Dedifferentiated amniotic fluid mesenchymal stem cell (primary cell): ENCODE data around the gene ZNF362.

ENCODE experiments used
- DNase-seq: peaks from one replicate; pipeline ENCODE4 v3.0.0-alpha.2; 2016; ENCODE audit errors: extremely low spot score

The ZNF362 gene

DNA sequence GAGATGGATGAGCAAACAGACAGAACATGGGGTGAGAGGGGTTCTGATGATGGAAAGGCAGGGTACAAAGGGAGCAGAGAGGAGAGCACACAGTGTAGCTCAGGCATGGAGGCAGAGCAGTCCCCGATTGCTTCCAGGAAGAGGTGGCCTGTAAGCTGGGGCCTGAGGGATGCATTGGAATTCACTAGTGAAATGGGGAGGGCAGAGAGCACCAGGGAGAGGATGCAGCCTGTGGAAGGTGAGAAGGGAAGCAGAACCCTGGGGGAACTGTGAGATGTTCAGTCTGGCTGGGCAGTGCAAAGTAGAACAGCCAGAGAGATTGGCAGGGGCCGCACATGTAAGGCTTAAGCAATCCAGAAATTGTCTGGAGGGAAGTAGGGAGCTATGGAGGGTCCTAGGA lies 12.2 kb downstream of the ZNF362 start:
- no peak for DNase-seq

GRCh38 chr1:33268927-33269610 lies 12.8 kb downstream of the ZNF362 start:
- DNase-seq, result no peak

DNA sequence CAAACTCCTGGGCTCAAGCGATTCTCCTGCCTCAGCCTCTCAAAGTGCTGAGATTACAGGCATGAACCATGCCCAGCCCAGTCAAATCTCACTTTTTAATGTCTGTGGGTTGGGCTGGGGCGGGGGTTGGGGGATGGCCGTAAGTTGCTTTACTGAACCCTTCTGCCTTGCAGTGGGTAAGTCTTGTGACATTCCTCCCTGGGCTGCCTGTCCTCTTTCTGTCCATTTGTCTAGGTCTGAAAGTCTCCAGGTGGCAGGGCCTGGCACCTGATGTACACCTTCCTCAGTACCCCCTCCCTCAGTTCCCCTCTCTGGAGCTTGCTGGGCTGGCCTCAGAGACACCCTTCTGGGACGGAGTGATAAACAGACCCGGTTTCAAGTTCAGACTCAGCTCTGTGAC lies 13.3 kb downstream of the ZNF362 start:
- DNase-seq, result no peak

DNA sequence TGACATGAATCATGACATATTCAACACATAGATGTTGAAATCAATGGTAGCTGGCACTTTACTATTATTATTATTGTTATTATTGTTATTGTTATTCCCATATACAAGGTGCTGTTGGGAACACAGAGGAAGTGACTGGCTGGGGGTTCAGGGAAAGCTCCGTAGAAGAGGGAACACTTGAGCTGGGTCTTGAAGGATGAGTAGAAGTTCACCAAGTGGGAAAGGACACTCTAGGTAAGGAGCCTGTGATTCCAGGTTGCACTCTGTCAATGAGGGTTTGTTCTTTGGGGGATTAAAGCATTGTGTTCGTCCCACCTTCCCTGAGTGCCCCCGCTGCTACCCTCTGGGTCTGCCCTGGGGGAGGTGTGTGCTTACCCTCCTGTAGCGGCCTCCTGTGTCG lies 14.1 kb downstream of the ZNF362 start:
- DNase-seq, result no peak

GRCh38 chr1:33270808-33271465 lies 14.6 kb downstream of the ZNF362 start:
- DNase-seq, result no peak

- DNase-seq, result no peak
These were observed 15.6 kb downstream of the ZNF362 start for GRCh38 chr1:33271666-33272505.

DNA sequence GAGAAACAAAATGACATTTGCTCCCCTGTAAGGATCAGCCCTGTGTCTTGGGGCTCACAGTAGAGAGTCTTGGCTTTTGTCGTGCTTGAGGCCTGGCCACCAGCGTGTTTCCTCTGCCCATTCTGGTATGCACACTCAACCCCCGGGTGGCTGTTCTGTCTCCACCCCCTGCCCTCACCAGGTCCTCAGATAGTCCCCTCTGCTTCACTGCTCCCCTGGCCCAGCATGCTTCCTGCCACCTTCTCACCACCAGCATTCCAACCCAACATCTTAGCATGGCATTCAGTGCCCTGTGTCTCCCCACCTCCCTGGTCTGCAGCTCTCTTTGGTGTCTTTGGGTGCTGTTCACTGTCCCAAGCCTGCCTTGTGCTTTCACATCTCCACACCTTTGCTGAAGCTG lies 16.2 kb downstream of the ZNF362 start:
- no peak for DNase-seq

DNA sequence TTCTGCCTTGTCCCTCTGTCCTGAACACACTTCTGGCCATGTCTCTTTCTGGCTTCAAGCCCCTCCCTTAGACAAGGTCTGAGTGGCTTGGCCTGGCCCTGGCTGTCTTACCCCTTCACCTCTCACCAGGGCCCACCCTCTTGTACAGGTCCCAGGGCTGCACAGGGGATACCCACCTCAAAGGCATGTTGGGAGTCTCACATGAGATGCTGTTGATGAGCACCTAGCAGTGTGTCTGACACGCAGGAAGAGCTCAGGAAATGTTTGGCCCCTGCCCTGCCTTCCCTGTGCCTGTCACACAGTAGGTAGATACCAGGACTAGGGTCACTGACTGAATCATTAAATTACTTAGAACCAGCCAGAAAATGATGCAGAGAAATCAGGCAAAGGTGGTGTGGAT lies 16.6 kb downstream of the ZNF362 start:
- no peak for DNase-seq

DNA sequence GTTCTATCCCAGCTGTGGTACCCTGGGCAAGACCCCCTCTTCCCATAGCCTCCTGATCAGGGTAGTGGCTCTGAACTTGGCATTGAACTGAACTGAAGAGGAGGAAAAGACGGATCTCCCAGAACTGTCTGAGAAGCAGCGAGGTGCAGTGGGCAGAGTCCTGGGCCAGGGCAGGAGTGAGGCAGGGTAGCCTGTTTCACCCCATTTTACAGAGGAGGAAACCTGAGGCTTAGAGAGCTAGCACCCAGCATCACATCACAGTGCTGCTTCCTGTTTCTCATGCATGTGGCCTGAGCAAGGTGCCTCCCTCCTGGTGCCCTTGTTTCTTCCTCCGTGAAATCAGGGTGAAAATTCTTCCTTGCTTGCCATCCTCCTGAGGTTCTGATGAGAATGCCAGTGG lies 17.1 kb downstream of the ZNF362 start:
- no peak for DNase-seq

GRCh38 chr1:33273961-33274371 lies 17.7 kb downstream of the ZNF362 start:
- no peak for DNase-seq

- DNase-seq, result no peak
These were observed 18.2 kb downstream of the ZNF362 start for GRCh38 chr1:33274446-33274845.

DNA sequence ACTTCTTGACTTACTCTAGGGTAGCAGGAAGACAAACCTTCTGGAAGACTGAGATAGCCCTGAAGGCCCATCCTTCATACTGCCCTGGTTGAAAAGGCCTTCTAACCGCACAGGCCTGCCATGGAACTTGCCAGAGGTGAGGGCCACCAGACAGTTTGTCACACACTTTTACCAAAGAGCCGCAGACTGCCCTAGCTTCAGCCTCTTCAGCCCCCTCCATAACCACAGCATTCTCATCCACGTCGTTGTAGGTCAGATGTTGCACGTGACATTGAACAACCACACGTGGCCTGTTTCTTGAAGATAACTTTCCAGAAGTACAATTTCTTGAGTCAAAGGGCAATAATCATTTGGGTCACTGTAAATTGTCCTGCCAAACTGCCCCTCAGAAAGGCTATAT lies 18.9 kb downstream of the ZNF362 start:
- DNase-seq, result no peak

- DNase-seq, result no peak
These were observed 19.6 kb downstream of the ZNF362 start for GRCh38 chr1:33275706-33276572.

DNA sequence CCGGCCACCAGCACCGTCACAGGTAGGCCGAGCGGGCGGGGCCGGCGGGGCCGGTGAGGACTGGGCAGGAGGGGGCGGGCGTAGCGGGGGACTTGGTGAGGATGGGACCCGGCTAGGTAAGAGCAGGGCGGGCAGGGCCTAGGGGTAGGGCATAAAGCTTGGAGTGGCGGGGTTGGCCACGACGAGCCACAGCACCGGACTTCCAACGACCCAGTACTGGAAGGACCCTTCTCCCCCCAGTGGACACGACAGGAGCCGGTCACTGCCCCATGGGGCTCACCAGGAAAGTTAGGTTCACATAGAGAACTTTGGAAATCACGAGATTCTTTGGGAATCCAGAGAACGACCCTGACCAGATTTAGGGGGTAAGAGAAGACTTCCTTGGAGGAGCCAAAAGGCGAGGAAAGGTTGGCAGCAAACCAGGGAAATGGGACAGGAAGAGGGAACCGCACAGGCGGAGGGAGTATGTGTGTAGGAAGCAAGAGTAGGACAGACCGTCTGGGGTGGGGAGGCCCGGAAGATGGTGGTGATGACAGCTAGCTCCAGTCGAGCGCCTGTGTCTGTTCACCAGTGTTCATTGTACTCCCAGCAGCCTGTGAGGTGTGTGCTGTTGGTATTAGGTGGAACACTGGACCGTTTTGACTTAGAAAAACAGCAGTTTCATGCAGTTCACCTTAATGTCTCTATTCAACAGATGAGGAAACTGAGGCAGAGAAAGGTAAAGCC lies 20.4 kb downstream of the ZNF362 start:
- DNase-seq, result no peak

- DNase-seq, result no peak
These were observed 21.3 kb downstream of the ZNF362 start for GRCh38 chr1:33277488-33278084.

GRCh38 chr1:33280091-33280661 lies 23.9 kb downstream of the ZNF362 start:
- DNase-seq, result no peak

DNA sequence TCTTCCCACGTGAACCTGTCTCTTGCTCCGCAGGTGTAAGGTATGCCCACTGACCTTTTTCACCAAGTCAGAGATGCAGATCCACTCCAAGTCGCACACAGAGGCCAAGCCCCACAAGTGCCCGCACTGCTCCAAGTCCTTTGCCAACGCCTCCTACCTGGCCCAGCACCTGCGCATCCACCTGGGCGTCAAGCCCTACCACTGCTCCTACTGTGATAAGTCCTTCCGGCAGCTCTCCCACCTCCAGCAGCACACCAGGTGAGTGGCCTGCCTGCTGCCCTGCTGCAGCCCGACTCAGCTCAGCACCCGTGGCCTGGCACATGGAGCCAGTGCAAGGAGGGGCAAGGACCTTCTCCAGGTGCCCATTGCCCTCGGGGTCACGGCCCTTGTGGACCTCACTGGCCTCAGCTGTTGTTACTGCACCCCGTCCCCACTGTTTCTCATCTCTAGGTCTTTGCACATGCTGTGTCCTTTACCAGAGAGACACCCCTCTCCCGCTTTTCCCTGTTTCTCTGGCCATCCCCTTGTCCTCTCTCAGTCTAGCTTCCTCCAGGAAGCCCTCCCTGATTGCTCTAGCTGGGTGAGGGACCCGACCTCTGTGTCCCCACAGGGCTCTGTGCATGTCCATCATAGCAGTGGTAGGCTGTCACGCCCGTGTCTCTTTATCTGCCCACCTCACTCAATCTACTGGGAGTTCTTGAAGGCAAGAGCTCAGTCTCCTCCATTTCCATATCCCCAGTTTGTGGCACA lies 25.4 kb downstream of the ZNF362 start:
- no peak for DNase-seq

DNA sequence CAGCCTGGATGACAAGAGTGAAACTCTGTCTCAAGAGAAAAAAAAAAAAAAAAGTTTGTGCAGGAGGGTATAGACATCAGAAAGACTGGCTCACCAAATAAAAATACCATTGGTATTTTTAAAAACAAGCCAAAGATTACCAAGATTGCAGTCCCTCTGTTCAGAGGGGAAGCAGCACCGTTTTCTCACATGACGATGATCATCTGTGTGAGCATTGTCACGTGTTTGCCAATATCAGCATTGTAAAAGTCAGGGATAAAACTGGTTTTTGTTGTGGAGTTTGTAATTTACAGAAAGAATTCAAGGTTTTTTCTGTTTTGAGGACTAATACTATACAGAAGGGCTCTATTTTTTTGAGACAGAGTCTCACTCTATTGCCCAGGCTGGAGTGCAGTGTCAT lies 26.5 kb downstream of the ZNF362 start:
- DNase-seq, result no peak

DNA sequence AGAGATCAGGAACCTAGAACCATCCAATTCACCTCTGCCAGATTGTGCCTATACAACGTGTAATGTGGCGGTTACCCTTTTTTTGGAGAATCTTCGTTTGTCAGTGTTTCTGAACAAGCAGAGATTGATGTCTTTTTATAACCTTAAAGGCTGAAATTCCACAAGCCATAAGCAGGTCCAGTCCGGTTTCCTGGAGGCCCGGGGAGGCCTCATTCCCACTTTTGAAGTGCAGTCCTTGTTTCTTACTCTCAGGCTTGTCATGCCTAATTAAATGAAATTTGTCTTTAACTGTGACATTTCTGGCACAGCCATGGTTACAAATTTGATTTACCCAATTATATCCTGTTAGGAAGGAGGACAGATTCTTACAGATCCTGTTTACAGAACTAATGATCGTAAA lies 27.8 kb downstream of the ZNF362 start:
- DNase-seq, result no peak
